Brain microvascular endothelial cell (primary cell): Measurements from ENCODE around the gene SYT17.

Source experiments
- DNase-seq: peaks from one replicate; pipeline ENCODE4 v3.0.0-alpha.2; 2020
- H3K27ac ChIP-seq: fragments of 250-450 bp; sonication (Bioruptor Pico); 2 replicates; pipeline ENCODE4 v1.5.1; 2020; ENCODE audit warnings: mild to moderate bottlenecking, moderate library complexity
- H3K27me3 ChIP-seq: fragments of 250-450 bp; sonication (Bioruptor Pico); replicated peaks from 2 replicates; pipeline ENCODE4 v1.5.1; 2020; ENCODE audit warnings: mild to moderate bottlenecking
- H3K36me3 ChIP-seq: fragments of 250-450 bp; sonication (Bioruptor Pico); replicated peaks from 2 replicates; pipeline ENCODE4 v1.5.1; 2020; ENCODE audit warnings: mild to moderate bottlenecking
- H3K4me3 ChIP-seq: 2 replicates; pipeline ENCODE4 v1.5.1; 2011; ENCODE audit warnings: low read depth, mild to moderate bottlenecking, control low read depth, low read length, moderate library complexity
- in situ Hi-C: cut with HindIII; loops from 2 replicates; pipeline ENCODE4 v1.10.0; 2017; ENCODE audit warnings: low sequenced_read_pairs, low pct_ligation_motif_present
- TF ChIP-seq, protein P1 (sequence below): IDR thresholded peaks from 2 replicates; pipeline ENCODE4 v1.5.1; 2011; ENCODE audit warnings: low read depth, mild to moderate bottlenecking, moderate library complexity, low read length, control low read depth, inconsistent platforms; ENCODE audit errors: missing control alignments

Gene SYT17

DNA sequence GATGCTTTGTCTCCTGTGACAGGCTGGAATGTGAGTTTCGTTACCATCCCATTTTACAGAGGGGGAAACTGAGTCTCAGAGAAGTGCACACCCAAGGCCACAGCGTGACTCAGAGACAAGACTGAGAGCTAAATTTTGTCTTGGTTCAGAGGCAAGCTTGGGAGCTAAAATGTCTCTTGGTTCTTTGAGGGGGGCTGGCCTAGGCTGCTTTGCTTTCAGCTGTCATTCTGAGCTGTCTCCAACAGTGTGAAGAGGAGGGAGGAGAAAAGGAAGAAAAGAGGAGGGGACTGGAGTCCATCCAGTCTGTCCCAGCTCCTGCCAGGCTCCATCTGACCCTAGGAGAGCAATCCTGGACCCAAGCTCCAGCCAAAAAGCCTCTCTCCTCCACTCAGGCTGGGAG lies 117.4 kb downstream of the SYT17 start, which contains the start of gene CLEC19A:
Gene CLEC19A, plus strand, starts transcription at position 301 of the 400 bp plus-strand sequence. CDS start 121 bp downstream, outside the sequence.
- no peaks in the 10 kb centered on the region for H3K36me3 ChIP-seq
- DNase-seq, result no peak
- TF ChIP-seq, protein P1, sequence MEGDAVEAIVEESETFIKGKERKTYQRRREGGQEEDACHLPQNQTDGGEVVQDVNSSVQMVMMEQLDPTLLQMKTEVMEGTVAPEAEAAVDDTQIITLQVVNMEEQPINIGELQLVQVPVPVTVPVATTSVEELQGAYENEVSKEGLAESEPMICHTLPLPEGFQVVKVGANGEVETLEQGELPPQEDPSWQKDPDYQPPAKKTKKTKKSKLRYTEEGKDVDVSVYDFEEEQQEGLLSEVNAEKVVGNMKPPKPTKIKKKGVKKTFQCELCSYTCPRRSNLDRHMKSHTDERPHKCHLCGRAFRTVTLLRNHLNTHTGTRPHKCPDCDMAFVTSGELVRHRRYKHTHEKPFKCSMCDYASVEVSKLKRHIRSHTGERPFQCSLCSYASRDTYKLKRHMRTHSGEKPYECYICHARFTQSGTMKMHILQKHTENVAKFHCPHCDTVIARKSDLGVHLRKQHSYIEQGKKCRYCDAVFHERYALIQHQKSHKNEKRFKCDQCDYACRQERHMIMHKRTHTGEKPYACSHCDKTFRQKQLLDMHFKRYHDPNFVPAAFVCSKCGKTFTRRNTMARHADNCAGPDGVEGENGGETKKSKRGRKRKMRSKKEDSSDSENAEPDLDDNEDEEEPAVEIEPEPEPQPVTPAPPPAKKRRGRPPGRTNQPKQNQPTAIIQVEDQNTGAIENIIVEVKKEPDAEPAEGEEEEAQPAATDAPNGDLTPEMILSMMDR, result no peak
- in situ Hi-C loops, result no loop called here
- no peak within 1 kb of the TSS for H3K4me3 ChIP-seq
- H3K27me3 ChIP-seq, result no peaks in the 10 kb centered on the region
- H3K27ac ChIP-seq, result no peak within 1 kb of the TSS

DNA sequence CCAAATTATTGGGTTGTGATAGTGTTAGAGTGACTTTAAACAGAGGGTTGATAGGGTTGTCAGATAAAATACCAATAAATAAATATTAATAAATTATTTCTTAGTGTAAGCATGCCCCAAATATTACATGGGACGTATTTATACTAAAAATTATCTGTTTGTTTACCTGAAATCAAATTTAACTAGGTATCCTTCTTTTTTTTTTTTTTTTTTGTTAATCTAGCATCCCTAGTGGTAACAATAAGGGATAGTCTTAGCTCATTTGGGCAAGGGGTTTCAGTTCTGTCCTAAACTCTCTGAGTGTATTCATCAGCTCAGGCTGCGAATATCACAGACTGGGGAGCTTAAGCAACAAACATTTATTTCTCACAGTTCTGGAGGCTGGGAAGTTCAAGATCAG lies 118.8 kb downstream of the SYT17 start:
- DNase-seq, result no peak
- Histone ChIP-seq H3K36me3 (no peaks in the 10 kb centered on the region), H3K27ac (no peak overlapping the region), H3K4me3 (no peak overlapping the region), H3K27me3 (no peaks in the 10 kb centered on the region)
- TF ChIP-seq, protein P1, result no peak
- in situ Hi-C loops, result no loop called here

DNA sequence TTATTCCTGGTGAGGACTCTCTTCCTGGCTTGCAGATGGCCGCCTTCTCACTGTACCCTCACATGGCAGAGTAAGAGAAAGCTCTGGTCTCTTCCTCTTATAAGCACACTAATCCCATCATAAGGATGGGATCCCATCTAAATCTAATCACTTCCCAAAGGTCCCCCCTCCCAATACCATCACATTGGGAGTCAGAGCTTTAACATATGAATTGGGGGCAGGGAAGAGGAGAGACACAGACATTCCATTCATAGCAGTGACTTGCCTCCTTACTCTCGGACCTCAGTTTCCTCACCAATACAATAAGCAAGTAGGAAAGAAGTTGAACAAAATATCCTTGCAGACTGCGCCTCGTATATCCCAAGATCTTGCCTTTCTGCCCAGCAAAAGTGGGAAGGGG lies 119.2 kb downstream of the SYT17 start:
- TF ChIP-seq, protein P1, result no peak
- Histone ChIP-seq H3K27me3 (no peaks in the 10 kb centered on the region), H3K36me3 (no peaks in the 10 kb centered on the region), H3K27ac (no peak overlapping the region), H3K4me3 (no peak overlapping the region)
- in situ Hi-C loops, result no loop called here
- no peak for DNase-seq

- Histone ChIP-seq H3K4me3 (no peak overlapping the region), H3K27ac (no peak overlapping the region), H3K36me3 (no peaks in the 10 kb centered on the region), H3K27me3 (no peaks in the 10 kb centered on the region)
- TF ChIP-seq, protein P1, result no peak
- DNase-seq, result no peak
- in situ Hi-C loops, result no loop called here
Measured at GRCh38 chr16:19288872-19289799, 121.1 kb downstream of the SYT17 start.

- Histone ChIP-seq H3K27me3 (no peaks in the 10 kb centered on the region), H3K27ac (no peak overlapping the region), H3K36me3 (no peaks in the 10 kb centered on the region), H3K4me3 (no peak overlapping the region)
- TF ChIP-seq, protein P1, result no peak
- in situ Hi-C loops, result no loop called here
- DNase-seq, result no peak
Measured at GRCh38 chr16:19289811-19290485, 121.9 kb downstream of the SYT17 start.
